ENCODE results near the gene HDLBP.

- no peak for TF ChIP-seq EZH2 (IDR thresholded peaks at IDR 0.05; ENCODE audit: borderline replicate concordance, low read length)
- no peak for TF ChIP-seq CTCF (conservative IDR thresholded peaks at IDR 0.05 in 1 of 2, IDR thresholded peaks at IDR 0.05 in 1 of 2; ENCODE audit: extremely low read depth in 1 of 2, insufficient read depth in 1 of 2, low read depth in 1 of 2, low read length in 2 of 2)
These were observed 80.3 kb downstream of the HDLBP start for GRCh38 chr2:241234962-241235740.

All from mammary epithelial cell (primary cell).